GM21367 (cell line): Measurements from ENCODE around the gene UBAP2.
A peak's percentile ranks its signal among the peaks of the same experiment; 100 is the strongest.

Experiments used
- ATAC-seq: cut with Tn5 transposase; IDR thresholded peaks from one replicate; pipeline ENCODE4 v1.9.1; 2021; ENCODE audit not compliant: unreplicated experiment

Gene UBAP2, protein sequence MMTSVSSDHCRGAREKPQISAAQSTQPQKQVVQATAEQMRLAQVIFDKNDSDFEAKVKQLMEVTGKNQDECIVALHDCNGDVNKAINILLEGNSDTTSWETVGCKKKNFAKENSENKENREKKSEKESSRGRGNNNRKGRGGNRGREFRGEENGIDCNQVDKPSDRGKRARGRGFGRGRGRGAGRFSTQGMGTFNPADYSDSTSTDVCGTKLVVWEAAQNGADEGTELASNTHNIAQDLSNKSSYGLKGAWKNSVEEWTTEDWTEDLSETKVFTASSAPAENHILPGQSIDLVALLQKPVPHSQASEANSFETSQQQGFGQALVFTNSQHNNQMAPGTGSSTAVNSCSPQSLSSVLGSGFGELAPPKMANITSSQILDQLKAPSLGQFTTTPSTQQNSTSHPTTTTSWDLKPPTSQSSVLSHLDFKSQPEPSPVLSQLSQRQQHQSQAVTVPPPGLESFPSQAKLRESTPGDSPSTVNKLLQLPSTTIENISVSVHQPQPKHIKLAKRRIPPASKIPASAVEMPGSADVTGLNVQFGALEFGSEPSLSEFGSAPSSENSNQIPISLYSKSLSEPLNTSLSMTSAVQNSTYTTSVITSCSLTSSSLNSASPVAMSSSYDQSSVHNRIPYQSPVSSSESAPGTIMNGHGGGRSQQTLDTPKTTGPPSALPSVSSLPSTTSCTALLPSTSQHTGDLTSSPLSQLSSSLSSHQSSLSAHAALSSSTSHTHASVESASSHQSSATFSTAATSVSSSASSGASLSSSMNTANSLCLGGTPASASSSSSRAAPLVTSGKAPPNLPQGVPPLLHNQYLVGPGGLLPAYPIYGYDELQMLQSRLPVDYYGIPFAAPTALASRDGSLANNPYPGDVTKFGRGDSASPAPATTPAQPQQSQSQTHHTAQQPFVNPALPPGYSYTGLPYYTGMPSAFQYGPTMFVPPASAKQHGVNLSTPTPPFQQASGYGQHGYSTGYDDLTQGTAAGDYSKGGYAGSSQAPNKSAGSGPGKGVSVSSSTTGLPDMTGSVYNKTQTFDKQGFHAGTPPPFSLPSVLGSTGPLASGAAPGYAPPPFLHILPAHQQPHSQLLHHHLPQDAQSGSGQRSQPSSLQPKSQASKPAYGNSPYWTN

DNA sequence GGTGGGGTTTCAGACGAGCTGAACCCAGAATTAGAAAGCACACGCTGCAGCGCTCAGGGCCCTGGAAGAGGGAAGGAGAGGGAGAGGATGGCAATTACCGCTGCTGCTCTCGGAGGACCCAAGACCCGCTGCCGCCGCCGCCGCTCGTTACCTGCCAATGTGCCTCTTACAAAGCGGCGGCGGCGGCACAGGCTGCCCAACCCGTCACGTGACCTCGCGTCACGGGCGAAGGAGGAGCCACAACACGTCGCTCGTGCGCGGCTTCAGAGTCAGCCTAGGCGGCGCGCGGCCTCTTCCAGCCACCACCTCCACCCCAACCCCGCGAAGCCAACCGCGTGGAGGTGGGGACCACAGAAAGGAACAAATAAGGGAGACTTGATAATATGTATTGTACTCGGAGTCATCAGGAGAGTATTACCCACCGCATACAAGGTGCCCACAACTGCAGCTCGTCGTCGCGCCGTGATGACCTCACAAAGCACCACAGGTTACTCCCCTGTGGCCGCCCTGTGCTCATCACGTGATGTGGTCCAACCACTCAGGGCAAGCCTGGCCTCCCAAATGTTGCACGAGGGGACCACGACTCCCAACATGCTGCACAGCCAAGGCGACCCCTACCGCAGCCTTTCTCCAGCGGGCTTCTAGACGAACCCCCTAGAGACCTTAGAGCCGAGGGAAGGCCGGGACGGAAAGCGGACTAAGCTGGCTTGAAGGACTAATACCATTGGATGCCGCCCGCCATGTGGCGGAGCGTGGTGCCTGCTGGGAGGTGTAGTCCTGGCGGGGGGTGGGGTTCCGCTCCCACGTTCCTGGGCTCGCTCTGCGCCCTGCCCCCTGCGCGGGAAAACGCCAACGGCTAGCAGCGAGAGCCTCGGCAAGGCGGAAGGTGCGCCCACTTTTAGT, at the start of gene UBAP2:
TSS of gene UBAP2 (minus strand) at position 161 of the 903 bp plus-strand sequence. CDS start 31,739 bp downstream, outside the sequence.
- peak; percentile 67 for ATAC-seq

DNA sequence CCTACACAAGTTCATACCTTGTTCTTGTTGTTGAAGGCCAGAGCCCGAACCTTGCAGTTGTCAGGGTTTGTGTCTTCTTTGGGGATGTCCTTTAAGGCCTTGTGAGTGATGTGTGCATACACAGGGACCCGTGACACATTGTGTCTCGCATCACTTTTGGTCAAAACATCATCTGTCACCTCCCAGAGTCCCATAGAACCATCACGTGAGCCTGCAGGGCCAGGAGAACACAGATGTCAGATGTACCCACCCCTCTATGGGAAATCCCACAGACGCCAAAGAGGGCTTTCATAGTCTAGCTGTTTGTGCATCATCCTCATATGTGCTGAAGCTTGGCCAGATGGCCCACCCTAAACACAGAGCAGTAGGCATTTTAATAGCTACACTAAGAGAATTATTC, 49.6 kb upstream of the UBAP2 start:
- no peak for ATAC-seq

DNA sequence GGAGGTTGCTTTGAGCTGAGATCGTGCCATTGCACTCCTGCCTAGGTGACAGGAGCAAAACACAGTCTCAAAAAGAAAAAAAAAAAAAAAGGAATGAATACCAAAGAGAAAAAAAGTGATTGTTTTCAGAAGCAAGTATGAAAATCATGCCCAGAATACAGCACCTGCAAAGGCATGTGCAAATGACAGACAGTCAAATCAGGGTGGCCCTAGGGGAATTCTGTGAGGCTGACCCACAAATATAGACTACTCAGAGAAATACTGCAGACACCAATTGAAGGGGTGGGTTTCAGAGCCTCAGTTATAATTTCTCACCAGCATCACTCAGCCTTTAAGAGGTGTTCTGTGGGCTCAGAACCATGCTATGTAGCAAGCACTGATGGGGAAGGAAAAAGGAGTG, 49.2 kb upstream of the UBAP2 start:
- ATAC-seq: no peak

DNA sequence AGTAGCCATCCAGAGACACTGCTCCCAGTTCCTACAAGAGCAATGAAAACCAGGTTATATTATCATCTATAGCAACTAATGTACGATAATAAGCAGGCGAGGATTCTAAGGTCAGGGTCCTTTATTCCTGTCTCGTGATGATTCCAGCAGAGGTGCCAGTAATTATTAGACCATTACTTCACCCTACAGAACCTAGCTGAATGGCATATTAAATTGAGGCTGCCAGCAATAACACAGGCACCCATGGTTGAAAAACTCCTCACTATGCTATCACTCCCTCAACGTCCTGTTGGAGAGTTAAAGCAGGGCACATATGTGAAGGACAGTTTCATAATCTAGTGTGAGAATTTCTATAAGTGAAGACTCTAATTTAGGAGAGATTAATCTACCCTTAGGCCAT, 48.1 kb upstream of the UBAP2 start:
- ATAC-seq: no peak

DNA sequence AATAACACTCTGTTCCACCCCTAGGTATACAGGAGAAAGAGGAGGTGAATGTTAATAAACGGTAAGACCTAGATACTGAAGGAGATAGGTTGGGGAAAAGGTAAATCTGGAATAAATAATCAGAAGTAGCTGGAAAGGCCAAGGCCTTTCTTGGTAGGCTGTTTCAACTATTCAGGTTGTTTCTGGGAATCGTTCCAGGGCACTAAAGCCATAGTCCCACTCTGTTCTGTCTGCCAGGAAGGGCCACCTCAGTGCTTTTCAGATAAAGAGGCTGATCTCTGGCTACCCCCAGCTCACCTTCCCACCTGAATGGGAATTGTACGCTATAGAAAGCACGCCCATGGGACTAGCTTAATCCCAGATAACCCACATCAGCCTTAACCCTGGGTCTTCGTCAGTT, 44.9 kb upstream of the UBAP2 start:
- ATAC-seq: no peak

DNA sequence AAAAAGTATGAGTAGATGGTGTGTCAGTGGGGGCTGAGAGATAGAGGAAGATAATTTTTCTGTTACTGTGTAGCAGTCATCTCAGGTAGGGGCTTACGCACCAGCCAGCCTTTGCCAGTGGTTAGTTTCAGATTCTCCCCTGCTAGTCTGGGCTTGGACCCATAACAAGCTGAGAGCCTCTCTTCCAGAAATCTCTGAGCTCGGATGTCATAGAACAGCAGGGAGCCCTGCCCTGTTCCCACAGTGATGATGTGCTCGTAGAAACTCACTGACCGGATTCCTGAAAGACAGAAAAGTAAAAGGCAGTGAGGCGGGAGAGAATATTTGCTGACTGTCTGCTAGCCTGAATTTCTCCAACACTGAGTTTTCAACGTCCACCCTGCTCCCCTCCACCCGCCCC, 40.6 kb upstream of the UBAP2 start:
- ATAC-seq: no peak

DNA sequence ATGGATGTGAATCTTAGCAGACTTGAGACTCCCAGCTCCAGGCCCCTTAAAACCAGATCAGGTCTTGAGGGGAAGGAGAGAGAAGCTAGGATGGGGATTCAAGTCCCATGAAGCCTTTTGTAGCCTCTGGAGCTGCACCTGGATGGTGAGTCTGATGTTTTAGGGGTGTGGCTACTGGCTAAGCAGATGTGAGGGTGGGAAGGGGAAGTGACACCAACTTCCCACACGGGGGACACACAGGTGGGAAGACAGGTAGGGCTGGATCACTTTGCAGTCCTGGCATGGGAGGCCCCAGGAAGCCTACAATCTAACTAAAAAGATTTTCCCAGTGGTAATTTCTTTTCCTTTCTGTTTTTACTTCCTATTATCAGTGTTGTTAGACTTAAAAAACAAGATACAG, 38.7 kb upstream of the UBAP2 start:
- ATAC-seq: no peak

DNA sequence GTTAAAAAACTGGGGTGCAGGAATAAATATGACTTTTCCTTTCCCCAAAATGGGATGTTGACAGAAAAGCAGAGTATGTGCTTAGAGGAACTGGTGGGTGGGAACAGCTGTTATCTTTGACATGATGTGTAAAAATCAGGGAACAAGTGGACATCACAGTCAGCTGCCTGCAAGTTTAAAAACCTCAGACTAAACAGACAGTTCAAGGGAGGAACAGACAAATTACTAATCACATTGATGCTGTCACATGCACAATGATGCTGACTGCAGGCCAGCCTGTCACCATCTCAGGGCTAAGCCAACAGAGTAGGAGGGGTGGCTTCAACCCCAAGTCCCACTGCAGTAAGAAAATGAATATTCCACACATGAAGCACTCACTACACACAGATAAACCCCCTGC, 38.2 kb upstream of the UBAP2 start:
- no peak for ATAC-seq

DNA sequence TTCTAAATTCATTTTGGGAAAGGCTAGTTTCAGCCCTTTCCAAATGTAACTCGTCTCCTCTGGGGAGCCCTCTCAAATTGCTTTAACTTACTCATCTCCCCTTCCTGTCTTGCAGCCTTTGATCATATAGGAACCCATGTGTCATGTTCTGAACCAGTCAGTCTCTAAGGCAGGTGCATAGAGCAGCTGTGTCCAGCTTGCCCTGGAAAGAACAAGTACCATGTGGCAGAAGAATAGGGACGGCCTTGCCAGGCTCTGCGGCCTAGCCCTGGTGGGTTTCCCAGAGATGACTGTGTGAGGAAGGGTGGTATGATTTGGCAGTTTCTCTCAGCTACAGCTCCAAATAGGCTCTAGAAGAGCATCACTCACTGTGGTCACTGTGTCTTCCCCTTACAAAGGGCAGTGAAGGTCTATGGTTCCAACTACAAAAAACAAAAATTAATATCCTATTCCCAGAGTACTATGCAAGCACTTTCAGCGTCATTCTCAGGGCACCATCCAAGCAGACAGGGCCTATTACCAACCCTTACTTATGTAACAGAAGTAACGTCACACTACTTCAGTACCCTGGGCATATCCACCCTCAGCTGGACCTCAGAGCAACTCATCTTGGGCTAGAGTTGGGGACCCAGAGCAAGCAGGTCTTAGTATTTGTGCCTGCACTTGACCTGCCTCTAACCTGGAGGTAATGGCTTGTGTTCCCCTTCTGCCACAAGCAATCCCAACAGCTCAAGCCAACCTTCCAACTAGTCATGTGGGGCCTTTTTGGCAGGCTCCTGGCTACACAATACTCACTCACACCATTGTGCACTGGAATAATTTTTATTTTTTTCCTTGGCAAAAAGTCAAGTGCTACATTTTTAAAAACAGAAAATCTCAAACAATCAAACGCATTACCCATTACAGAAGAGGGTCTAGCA, 37.2 kb upstream of the UBAP2 start:
- no peak for ATAC-seq

DNA sequence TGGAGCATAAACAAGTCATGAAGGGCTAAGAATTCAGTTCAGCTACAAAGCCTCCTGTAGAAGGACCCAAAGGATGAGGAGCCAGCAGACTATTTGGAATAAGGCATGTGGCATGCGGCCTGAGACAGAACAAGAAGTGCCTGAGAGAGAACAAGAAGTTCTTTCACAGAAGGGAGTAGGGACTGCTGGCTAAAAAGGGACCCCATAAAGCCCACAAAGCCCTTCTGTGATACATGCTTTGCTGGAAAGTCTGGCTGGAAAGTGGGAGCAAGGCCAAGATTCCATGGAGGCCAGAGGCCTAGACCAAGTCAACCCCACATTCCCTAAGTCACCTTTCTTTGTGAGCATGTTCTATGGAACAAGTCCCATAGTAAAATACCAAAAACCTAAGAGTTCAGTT, 35.9 kb upstream of the UBAP2 start:
- no peak for ATAC-seq

DNA sequence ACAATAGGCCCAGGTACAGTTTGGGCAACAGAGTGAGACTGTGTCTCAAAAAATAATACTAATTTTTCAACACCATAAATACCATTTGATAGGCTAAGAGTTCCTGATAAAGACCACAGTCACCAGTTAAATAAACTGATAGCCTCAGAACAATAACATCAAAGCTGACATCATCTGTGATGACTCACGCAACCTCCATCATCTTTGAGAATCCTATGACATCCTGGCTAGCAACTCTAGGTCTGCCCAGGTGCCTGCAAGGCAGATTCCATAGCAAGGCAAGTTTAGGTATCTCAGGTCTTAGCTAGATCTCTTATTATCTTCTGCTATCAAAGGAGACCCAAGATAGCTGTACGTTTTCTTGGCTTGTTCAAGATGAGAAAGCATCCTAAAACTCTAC, 30.5 kb upstream of the UBAP2 start:
- no peak for ATAC-seq

DNA sequence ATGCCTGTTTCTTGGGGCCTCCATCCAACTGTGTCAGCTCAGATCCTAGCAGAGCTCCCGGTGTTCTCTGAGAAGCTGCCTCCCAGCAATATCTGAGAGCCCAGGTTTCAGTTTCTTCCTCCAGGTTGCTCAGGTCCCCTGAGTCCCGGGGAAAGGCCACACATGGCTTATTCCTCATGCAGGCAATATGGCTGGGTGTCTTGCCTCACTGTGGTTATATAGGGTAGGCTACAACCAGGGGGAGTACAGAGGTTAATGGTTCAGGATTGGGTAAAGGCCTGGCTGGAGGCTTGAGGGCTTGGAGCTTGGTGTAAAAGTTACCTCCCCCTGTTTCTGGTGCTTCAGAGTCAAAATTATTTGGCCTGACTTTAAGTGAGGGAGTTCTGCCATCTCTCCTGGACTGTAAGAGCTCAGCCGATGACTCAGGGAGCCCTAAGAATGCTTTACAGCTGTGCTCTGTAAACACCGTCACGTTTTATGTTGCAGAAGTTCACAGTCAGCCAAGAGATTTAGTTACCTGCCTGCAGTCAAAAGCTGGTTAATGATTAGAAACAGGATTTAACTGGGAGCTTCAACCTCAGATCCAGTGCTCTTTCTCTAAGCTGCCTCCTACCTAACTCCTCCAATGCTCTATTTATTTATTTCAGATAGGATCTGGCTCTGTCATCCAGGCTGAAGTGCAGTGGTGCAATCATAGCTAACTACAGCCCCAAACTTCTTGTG, 24.3 kb upstream of the UBAP2 start:
- ATAC-seq: no peak

DNA sequence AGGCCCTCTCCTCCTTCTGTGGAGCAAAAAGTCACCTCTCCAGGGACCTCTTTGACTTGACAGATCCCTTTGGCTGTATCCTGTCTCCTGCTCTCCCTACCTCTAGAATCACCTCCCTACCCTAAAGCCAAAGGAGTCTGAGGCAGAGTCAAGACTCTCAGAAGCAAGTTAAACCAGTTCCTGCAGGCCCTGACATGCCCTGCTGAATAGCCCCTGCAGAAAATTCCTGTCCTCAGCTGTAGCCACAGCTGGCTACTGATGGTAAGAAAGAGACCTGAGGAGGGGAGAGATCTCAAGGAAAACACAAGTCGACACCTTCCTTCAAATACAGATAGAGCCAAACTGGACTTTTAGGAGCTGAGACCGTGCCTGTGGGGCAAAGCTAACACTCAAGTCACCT, 23.7 kb upstream of the UBAP2 start:
- ATAC-seq: no peak

DNA sequence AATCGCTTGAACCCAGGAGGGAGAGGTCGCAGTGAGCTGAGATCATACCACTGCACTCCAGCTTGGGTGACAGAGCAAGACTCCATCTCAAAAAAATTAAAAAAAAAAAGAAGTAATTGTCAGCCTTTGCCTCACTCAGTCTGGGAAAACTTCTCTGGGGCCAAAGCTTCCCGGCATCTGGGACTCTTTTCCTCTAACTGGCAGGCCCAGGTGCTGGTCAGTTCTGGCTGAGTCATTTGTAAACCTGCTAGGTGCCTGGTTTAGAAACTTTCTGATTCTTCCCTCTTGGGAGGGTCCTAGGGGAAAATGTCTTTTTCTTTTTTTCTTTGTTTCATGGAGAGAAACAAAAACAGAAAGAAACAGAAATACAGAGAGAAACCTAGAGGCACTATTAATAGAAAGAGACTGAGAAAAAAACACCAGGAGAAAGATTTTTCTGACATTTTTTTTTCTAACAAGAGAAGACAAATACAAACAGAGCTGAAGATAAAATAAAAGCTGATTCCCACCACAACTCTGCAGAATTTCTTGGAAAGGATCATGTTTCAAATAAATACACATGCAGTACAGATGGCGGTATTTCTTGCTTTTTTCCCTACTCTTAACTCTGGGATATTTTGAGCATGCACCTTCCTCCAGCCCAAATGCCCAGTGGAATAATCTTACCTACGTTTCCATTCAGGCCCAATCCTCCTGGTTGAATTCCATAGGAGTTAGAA, 22.1 kb upstream of the UBAP2 start:
- ATAC-seq: no peak

DNA sequence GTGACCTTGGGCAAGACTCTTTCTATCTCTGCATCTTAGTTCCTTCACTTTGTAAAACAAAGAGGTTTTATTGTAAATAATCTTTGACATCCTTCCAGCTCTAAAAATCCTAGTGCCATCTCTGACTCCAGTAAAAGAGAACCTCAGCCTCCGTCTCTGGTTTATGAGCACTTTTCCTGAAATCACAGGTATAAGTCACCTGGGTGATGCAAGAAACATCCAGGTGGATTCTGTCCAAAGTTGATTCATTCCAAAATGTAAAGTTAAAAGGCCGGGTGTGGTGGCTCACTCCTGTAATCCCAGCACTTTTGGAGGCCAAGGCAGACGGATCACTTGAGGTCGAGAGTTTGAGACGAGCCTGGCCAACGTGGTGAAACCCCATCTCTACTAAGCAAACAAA, 21.1 kb upstream of the UBAP2 start:
- no peak for ATAC-seq

DNA sequence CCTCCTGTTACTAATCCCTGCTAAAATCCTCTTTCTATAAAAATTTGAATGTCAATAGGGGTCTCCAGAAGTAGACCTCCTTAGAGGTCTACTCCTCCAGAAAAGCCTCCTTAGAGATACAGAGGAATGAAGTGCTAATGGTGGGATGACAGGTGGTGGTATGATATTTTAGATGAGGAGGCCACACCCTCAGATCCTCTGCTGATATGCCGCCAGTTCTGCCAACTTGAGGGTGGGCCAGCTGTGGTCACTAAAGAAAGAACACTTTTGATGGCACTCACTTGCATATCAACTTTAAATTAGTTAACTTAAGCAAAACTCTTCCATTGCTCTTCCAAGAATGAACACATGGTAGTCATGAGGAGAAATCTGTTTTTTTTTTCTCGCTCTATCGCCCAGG, 16.9 kb upstream of the UBAP2 start:
- ATAC-seq: no peak

DNA sequence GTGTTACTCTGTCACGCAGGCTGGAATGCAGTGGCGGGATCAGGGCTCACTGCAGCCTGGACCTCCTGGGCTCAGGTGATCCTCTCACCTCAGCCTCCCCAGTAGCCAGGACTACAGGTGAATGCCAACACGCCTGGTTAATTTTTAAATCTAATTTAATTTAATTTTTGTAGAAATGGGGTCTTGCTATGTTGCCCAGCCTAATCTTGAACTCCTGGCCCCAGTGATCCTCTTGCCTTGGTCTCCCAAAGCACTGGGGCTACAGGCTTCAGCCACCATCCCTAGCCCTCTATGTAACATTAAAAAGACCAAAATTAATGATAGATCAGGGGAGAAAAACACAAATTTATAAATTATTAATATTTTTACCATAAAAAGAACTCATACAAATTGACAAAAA, 11.3 kb upstream of the UBAP2 start:
- ATAC-seq: no peak

DNA sequence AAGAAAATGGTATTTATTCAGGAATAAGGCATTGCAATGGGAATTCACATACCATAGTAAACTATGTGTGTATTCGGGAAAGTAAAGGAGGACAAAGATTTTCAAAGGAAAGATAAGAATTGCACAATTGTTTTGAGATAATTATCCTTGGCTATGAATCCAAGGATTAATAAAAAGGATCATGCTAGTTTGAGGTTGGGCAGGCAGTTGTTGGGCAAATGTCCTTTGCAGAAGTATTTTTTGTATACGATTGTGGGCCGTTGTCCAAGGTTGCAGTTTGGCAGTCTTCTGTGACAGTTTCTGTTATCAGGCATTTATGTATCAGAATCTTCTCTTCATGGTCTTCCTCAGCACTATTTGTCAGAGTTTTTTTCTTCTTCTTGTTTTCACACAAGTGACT, 10.6 kb upstream of the UBAP2 start:
- ATAC-seq: no peak
